ENCODE measurements around the gene DNAH17.

DNA sequence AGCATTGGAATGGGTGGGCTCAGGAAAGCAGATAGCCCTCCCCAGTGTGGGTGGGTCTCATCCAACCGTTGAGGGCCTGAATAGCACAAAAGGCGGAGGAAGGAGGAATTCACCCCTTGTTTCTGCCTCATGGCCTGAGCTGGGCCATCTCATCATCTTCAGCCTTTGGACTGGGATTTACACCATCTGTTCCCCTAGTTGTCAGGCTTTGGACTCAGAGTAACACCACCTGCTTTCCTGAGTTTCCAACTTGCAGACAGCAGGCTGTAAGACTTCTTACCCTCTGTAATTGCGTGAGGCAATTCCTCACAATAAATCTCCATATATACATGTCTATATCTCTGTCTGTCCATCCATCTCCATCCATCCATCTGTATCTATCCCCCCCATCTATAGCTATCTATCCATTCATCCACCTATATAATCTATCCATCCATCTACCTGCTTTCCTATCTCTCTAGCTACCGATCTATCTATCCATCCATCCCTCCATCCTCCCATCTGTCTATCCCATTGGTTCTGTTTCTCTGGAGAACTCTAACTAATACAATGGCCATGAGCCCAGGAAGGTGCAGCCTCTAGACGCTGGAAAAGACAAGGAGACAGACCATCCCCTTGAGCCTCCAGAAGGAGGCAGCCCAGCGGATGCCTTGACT, 21.3 kb downstream of the DNAH17 start:
- TF ChIP-seq, protein P1, sequence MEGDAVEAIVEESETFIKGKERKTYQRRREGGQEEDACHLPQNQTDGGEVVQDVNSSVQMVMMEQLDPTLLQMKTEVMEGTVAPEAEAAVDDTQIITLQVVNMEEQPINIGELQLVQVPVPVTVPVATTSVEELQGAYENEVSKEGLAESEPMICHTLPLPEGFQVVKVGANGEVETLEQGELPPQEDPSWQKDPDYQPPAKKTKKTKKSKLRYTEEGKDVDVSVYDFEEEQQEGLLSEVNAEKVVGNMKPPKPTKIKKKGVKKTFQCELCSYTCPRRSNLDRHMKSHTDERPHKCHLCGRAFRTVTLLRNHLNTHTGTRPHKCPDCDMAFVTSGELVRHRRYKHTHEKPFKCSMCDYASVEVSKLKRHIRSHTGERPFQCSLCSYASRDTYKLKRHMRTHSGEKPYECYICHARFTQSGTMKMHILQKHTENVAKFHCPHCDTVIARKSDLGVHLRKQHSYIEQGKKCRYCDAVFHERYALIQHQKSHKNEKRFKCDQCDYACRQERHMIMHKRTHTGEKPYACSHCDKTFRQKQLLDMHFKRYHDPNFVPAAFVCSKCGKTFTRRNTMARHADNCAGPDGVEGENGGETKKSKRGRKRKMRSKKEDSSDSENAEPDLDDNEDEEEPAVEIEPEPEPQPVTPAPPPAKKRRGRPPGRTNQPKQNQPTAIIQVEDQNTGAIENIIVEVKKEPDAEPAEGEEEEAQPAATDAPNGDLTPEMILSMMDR (IDR thresholded peaks at IDR 0.05): no peak
- no peak for TF ChIP-seq POLR2A (IDR thresholded peaks at IDR 0.05)

Measured in lower leg skin (tissue), 3 donors.